HepG2 (cell line): ENCODE measurements around the gene RNF150. TPM values are rescaled to one million over a fixed set of nuclear protein-coding genes. Genes with fewer than 3 reads are reported as not detected.
A peak's percentile ranks its signal among the peaks of the same experiment; 100 is the strongest.

Experiments
- ATAC-seq: fragments of 200-7000 bp; cut with Tn5 transposase; 3 replicates; pipeline ENCODE4 v1.9.1; 2020; ENCODE audit warnings: mild to moderate bottlenecking, moderate library complexity
- BruUV-seq: library from RNA; stranded (reverse); fragments of 400-500 nt; replicated peaks from 2 replicates; lab custom pipeline; 2021; lab: Mats Ljungman, UMichigan
- CTCF ChIA-PET: fragments of 300-600 bp; formaldehyde crosslinking; extraction: SDS; loops from one replicate; lab custom pipeline; 2021; ENCODE audit warnings: low total read pairs, inconsistent platforms, low intra/inter-chr PET ratio; lab: Yijun Ruan, JAX
- POLR2A ChIA-PET: fragments of 350-600 bp; sonication (Branson Sonifier 250); formaldehyde crosslinking; loops from one replicate; lab custom pipeline; 2020; ENCODE audit warnings: antibody characterized with exemption, inconsistent platforms; lab: Yijun Ruan, JAX
- DNase-seq: peaks from one replicate; pipeline ENCODE4 v3.0.0-alpha.2; 2015; ENCODE audit warnings: low spot score
- FAIRE-seq: peaks from 3 replicates; lab custom pipeline; 2011; peaks lifted over from hg19 to GRCh38; lab: Jason Lieb, UNC
- H2AFZ ChIP-seq: one replicate; pipeline ENCODE4 v1.6.1; 2011; ENCODE audit warnings: low read length, inconsistent platforms
- H3K27ac ChIP-seq: fragments of 300-600 bp; 3 replicates; pipeline ENCODE4 v1.8.0; 2011; ENCODE audit warnings: mixed run types, mild to moderate bottlenecking, mixed read lengths, low read length, inconsistent platforms; ENCODE audit not compliant: insufficient read depth; ENCODE audit errors: extremely low read length
- H3K27me3 ChIP-seq, 2 experiments: fragments of 200-600 bp in 1 of 2; 2 replicates in 1 of 2; 3 replicates in 1 of 2; pipeline versions ENCODE4 v1.6.0 to v1.8.0; 2011; ENCODE audit warnings: low read length in 2 of 2, mild to moderate bottlenecking in 2 of 2, moderate library complexity in 2 of 2, inconsistent platforms in 1 of 2; ENCODE audit not compliant: insufficient read depth in 2 of 2, control insufficient read depth in 1 of 2
- H3K36me3 ChIP-seq, 2 experiments: fragments of 200-600 bp in 1 of 2; replicated peaks in 1 of 2; 2 replicates in 1 of 2; 3 replicates in 1 of 2; pipeline versions ENCODE4 v1.5.1 to v1.8.0; 2011; ENCODE audit warnings: low read length in 2 of 2, inconsistent platforms in 1 of 2; ENCODE audit not compliant: insufficient read depth in 2 of 2, control insufficient read depth in 1 of 2
- H3K4me1 ChIP-seq: 2 replicates; pipeline ENCODE4 v1.5.1; 2012; ENCODE audit warnings: low read length, inconsistent platforms; ENCODE audit not compliant: insufficient read depth
- H3K4me2 ChIP-seq: 2 replicates; pipeline ENCODE4 v1.6.0; 2011; ENCODE audit warnings: low read depth, low read length, inconsistent platforms
- H3K4me3 ChIP-seq, 3 experiments: fragments of 200-600 bp in 1 of 3; sonication (generic), shearing (Covaris generic) in 1 of 3; replicated peaks in 1 of 3; 2 replicates each; pipeline ENCODE4 v1.5.1; 2011 to 2016; ENCODE audit warnings: low read length in 3 of 3, inconsistent platforms in 2 of 3, low read depth in 2 of 3, mild to moderate bottlenecking in 2 of 3, control low read depth in 1 of 3, mixed read lengths in 1 of 3; ENCODE audit not compliant: insufficient read depth in 1 of 3
- H3K79me2 ChIP-seq: one replicate; pipeline ENCODE4 v1.6.1; 2011; ENCODE audit warnings: low read length, inconsistent platforms; ENCODE audit not compliant: insufficient read depth
- H3K9ac ChIP-seq: 2 replicates; pipeline ENCODE4 v1.6.0; 2011; ENCODE audit warnings: mild to moderate bottlenecking, low read depth, low read length, inconsistent platforms; ENCODE audit not compliant: insufficient read depth
- H3K9me3 ChIP-seq: 2 replicates; pipeline ENCODE4 v1.5.1; 2012; ENCODE audit warnings: mild to moderate bottlenecking, low read length
- H4K20me1 ChIP-seq: 2 replicates; pipeline ENCODE4 v1.6.0; 2011; ENCODE audit warnings: inconsistent platforms, mild to moderate bottlenecking, low read length, moderate library complexity; ENCODE audit not compliant: insufficient read depth
- CEBPB ChIP-seq: IDR thresholded peaks from 2 replicates; pipeline ENCODE4 v1.6.1; 2011; ENCODE audit warnings: low read depth, low read length, improper control_type of control experiment, borderline replicate concordance
- FOSL2 ChIP-seq: sonication (generic); formaldehyde crosslinking; IDR thresholded peaks from 2 replicates; pipeline ENCODE4 v1.4.0; 2020; ENCODE audit warnings: missing genetic modification reagents
- POLR2AphosphoS2 ChIP-seq: IDR thresholded peaks from 2 replicates; pipeline ENCODE4 v1.6.1; 2011; ENCODE audit warnings: low read depth, low read length, improper control_type of control experiment
- SMARCC2 ChIP-seq: fragments of 450-650 bp; IDR thresholded peaks from 2 replicates; pipeline ENCODE4 v1.6.1; 2017; ENCODE audit warnings: antibody characterized with exemption, mild to moderate bottlenecking
- ZNF253 ChIP-seq: sonication (generic); formaldehyde crosslinking; IDR thresholded peaks from 2 replicates; pipeline ENCODE4 v1.8.0; 2022; ENCODE audit warnings: mild to moderate bottlenecking, missing genetic modification reagents, borderline replicate concordance
- ZNF614 ChIP-seq: IDR thresholded peaks from 2 replicates; pipeline ENCODE4 v1.6.1; 2018; ENCODE audit warnings: missing biosample characterization, missing genetic modification reagents, inconsistent platforms, borderline replicate concordance
- ZNF747 ChIP-seq: sonication (generic); formaldehyde crosslinking; IDR thresholded peaks from 2 replicates; pipeline ENCODE4 v1.8.1; 2023; ENCODE audit warnings: missing genetic modification reagents, mild to moderate bottlenecking, borderline replicate concordance
- ZNF790 ChIP-seq: sonication (generic); formaldehyde crosslinking; IDR thresholded peaks from 2 replicates; pipeline ENCODE4 v1.8.0; 2022; ENCODE audit warnings: missing genetic modification reagents, mild to moderate bottlenecking, borderline replicate concordance
- WGBS: methylation state at CpG from one replicate; pipeline ENCODE4 v1.1.6; 2017; ENCODE audit warnings: low lambda C conversion rate; 5-methylcytosine and 5-hydroxymethylcytosine counted together
- in situ Hi-C: cut with HindIII; loops from 2 replicates; pipeline ENCODE4 v1.10.0; 2017; ENCODE audit warnings: low pct_unique_long_range_greater_than_20kb; ENCODE audit not compliant: extremely low pct_ligation_motif_present
- intact Hi-C: fragments of 100-400 bp; cut with micrococcal nuclease; formaldehyde crosslinking; loops from one replicate; pipeline ENCODE4 v1.10.0; 2022; ENCODE audit not compliant: unreplicated experiment
- polyA plus RNA-seq, 8 experiments: library from polyadenylated mRNA; depleted of rRNA in 3 of 8; stranded (reverse) in 7 of 8; unstranded in 1 of 8; fragments of >200 nt; fragmentation: Illumina TruSeq in 4 of 8; extraction: Trizol in 4 of 8; gene quantifications; 2 replicates each; pipeline versions ENCODE4 v1.2.1 to v1.2.3, GENCODE V29; 2011 to 2016; ENCODE audit warnings: low read depth in 4 of 8, missing spikeins in 1 of 8, mixed read lengths in 1 of 8; ENCODE audit not compliant: insufficient read depth in 1 of 8
- total RNA-seq, 5 experiments: library from RNA; depleted of rRNA; stranded (reverse); fragments of >200 nt; fragmentation: Illumina TruSeq; extraction: Trizol; gene quantifications; 2 replicates each; pipeline ENCODE4 v1.2.3, GENCODE V29; 2016; ENCODE audit warnings: low read depth in 1 of 5

RNF150 gene
- total and polyA plus RNA-seq, 2 of the 13 experiments (the other 11 are each of a cell fraction or from before 2014, with no cell fraction given), result 0.02 to 0.03 TPM

- Histone ChIP-seq H3K27me3 (no peaks in the 10 kb centered on the region), H3K36me3 (no peaks in the 10 kb centered on the region), H3K27ac (no peak overlapping the region)
- WGBS, result 73% methylated on average over 1 of the region's 1 CpG
- in situ Hi-C loops, result no loop called here
- TF ChIP-seq ZNF790 (CRISPR knock-in tag) (no peak), FOSL2 (CRISPR knock-in tag) (no peak), POLR2AphosphoS2 (no peak), ZNF747 (CRISPR knock-in tag) (no peak), SMARCC2 (no peak), ZNF253 (no peak)
- TF ChIP-seq, all 625 proteins: peak for 0
- Histone ChIP-seq H4K20me1 (no peaks in the 10 kb centered on the region), H3K4me3 (no peak overlapping the region), H3K4me2 (no peak overlapping the region), H2AFZ (no peak overlapping the region), H3K9me3 (no peaks in the 10 kb centered on the region), H3K79me2 (no peaks in the 10 kb centered on the region), H3K9ac (no peak overlapping the region), H3K4me1 (no peaks in the 10 kb centered on the region)
- ATAC-seq (no peak), FAIRE-seq (no peak), DNase-seq (no peak)
- no TSS peak for BruUV-seq
- intact Hi-C loops, result no loop called here
- ChIA-PET POLR2A (no interaction called here), CTCF (no interaction called here)
These were observed 124.1 kb downstream of the RNF150 start for GRCh38 chr4:141009129-141009528.

GRCh38 chr4:141006242-141006802 is 126.9 kb downstream of the RNF150 start:
- ATAC-seq (no peak), FAIRE-seq (no peak), DNase-seq (no peak)
- POLR2A ChIA-PET, result no interaction called here
- no peaks in the 10 kb centered on the region for H3K79me2 ChIP-seq
- no peak overlapping the region for H3K4me3 ChIP-seq
- H3K27ac ChIP-seq, result no peak overlapping the region
- intact Hi-C loops, result no loop called here
- H3K9ac ChIP-seq, result no peak overlapping the region
- H3K36me3 ChIP-seq, result no peaks in the 10 kb centered on the region
- no peak overlapping the region for H2AFZ ChIP-seq
- in situ Hi-C loops, result no loop called here
- TF ChIP-seq ZNF614 (CRISPR knock-in tag), result no peak
- TF ChIP-seq CEBPB, result peak; percentile 52; the same call in 1 of the 2 replicates
- TF ChIP-seq, all 625 proteins: peak for 1
- WGBS, result 3% methylated on average over 4 of the region's 4 CpGs
- Histone ChIP-seq H3K4me1 (no peaks in the 10 kb centered on the region), H3K4me2 (no peak overlapping the region), H4K20me1 (no peaks in the 10 kb centered on the region), H3K9me3 (no peaks in the 10 kb centered on the region), H3K27me3 (no peaks in the 10 kb centered on the region)
- CTCF ChIA-PET, result no interaction called here
- BruUV-seq, result no TSS peak
